GM12872 (cell line): ENCODE results near the gene PLCH1.

Source experiments
- CTCF ChIP-seq: IDR thresholded peaks from 3 replicates; pipeline ENCODE4 v1.5.1; 2011; ENCODE audit warnings: low read depth, mild to moderate bottlenecking, low read length, moderate library complexity; ENCODE audit not compliant: insufficient read depth

The PLCH1 gene

GRCh38 chr3:155428563-155428962 lies 316.3 kb downstream of the PLCH1 start:
- no peak for TF ChIP-seq CTCF

DNA sequence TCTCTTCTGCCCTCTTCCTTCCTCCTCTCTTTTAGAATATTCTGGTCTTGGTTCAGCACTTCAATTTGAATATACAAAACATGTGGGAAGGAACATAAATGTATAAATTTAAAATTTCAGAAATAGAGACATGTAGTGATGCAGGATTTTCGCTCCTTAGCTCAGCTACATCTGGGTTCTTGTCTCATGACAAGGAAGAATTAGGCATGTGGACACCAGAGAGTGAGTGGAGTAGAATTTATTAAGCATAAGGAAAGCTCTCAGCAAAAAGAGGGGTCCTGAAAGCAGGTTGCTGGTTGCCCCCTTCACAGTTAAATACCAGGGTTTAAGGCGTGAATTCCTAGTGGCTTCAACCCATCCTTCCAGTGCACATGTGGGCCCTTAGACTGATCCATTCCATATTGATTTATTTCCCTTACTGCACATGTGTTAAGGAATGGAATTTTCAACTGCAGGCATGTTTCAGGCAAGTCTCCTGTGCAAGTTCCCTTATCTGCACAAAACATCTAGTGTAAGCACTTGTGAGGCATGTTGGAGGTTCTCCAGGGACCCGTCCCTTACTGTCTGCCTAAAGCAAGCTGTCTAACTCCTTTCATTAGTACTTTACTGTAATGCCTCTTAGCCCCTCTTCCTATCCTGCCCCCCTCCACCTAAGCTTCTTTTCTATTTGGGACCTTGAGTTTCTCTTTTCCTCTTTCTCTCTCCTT lies 318.2 kb downstream of the PLCH1 start:
- no peak for TF ChIP-seq CTCF

DNA sequence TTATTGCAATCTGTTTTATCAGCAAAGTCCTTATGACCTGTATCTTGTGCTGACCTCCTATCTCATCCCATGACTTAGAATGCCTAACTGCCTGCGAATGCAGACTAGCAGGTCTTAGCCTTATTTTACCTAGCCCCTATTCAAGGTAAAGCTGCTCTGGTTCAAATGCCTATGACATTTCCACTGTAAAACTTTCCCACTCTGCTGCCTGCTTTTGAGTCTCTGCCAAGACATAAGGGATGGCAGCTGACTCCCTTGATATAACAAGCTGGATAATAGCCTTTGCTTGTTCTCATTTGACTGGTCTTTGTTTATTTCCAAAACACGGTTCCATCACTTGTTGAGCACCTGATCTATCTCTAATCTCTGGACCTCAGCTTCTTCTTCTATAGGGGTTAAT lies 319.5 kb downstream of the PLCH1 start:
- TF ChIP-seq CTCF = no peak

DNA sequence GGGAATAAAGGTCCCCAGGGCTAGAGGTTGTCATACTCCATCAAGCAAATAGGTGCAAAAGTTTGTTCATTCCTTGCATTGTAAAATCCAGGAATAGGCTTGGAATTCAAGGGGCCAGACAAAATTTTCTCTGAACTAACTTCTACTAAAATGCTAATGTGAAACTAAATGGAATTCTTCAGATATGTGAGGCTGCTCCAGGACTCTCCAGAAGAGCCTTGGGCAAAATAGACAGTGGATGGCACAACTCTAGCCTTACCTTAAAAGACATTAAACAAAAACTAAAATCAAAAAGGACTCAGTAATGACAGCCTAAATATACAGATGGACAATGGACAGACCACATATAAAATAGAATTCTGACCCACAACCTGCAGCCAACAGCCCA lies 320.6 kb downstream of the PLCH1 start:
- no peak for TF ChIP-seq CTCF

GRCh38 chr3:155423526-155424322 lies 321.1 kb downstream of the PLCH1 start:
- TF ChIP-seq CTCF = no peak

GRCh38 chr3:155420881-155421486 lies 323.9 kb downstream of the PLCH1 start:
- no peak for TF ChIP-seq CTCF

GRCh38 chr3:155420406-155420805 lies 324.5 kb downstream of the PLCH1 start:
- no peak for TF ChIP-seq CTCF
